K562 (cell line): ENCODE measurements around the gene TTLL10. TPM values are rescaled to one million over a fixed set of nuclear protein-coding genes. Genes with fewer than 3 reads are reported as not detected.

Experiments
- FOXA3 ChIP-seq, 2 experiments: fragments of 450-650 bp in 1 of 2; sonication (generic) in 1 of 2; formaldehyde crosslinking; IDR thresholded peaks in 1 of 2; conservative IDR thresholded peaks in 1 of 2; 2 replicates each; pipeline versions ENCODE4 v1.4.0 to v1.8.0; 2020 to 2022; ENCODE audit warnings: mild to moderate bottlenecking in 2 of 2, missing genetic modification reagents in 1 of 2
- FOXJ2 ChIP-seq: fragments of 200-800 bp; sonication (Bioruptor generic); IDR thresholded peaks from 2 replicates; pipeline ENCODE4 v1.6.1; 2016; ENCODE audit warnings: missing genetic modification characterization, missing compliant biosample characterization
- POLR2G ChIP-seq: fragments of 200-400 bp; formaldehyde crosslinking; IDR thresholded peaks from 2 replicates; pipeline ENCODE4 v1.6.1; 2017; ENCODE audit warnings: low read depth, mild to moderate bottlenecking, antibody characterized with exemption, low read length, moderate library complexity
- STAG1 ChIP-seq: sonication (generic); formaldehyde crosslinking; IDR thresholded peaks from 2 replicates; pipeline ENCODE4 v1.5.0; 2020; ENCODE audit warnings: missing genetic modification reagents, borderline replicate concordance
- ZBTB33 ChIP-seq: sonication (generic); formaldehyde crosslinking; IDR thresholded peaks from 2 replicates; pipeline ENCODE4 v1.8.1; 2023; ENCODE audit warnings: mild to moderate bottlenecking, missing genetic modification reagents
- ZBTB7A ChIP-seq: IDR thresholded peaks from 2 replicates; pipeline ENCODE4 v1.6.1; 2011; ENCODE audit warnings: low read depth, mild to moderate bottlenecking, low read length, moderate library complexity, borderline replicate concordance; ENCODE audit not compliant: control insufficient read depth
- polyA plus RNA-seq, 8 experiments: library from polyadenylated mRNA; depleted of rRNA in 4 of 8; stranded (reverse) in 5 of 8; unstranded in 3 of 8; fragments of >200 nt; fragmentation: Nextera tagmentation in 2 of 8; fragmentation: Illumina TruSeq in 1 of 8; extraction: Ambion mirVana in 2 of 8; extraction: Trizol in 1 of 8; gene quantifications; 2 replicates each; pipeline versions ENCODE4 v1.2.1 to v1.2.3, GENCODE V29; 2011 to 2014; ENCODE audit warnings: inconsistent platforms in 1 of 8, missing spikeins in 1 of 8
- total RNA-seq, 7 experiments: library from RNA; depleted of rRNA in 6 of 7; stranded (reverse); fragments of >200 nt in 6 of 7; fragmentation: Illumina TruSeq in 2 of 7; extraction: Trizol in 2 of 7; gene quantifications; 2 replicates each; pipeline versions ENCODE4 v1.2.1 to v1.2.3, GENCODE V29; 2011 to 2021; ENCODE audit warnings: low replicate concordance in 1 of 7
- TF ChIP-seq, protein P1 (sequence below): sonication (generic); formaldehyde crosslinking; IDR thresholded peaks from 2 replicates; pipeline ENCODE4 v1.9.0; 2022; ENCODE audit warnings: mild to moderate bottlenecking, missing genetic modification reagents

TTLL10 gene
- total and polyA plus RNA-seq, 9 of the 15 experiments (the other 6 are each of a cell fraction or from before 2014, with no cell fraction given) = not detected

GRCh38 chr1:1213345-1214265 lies 39.9 kb downstream of the TTLL10 start, which contains the start of gene TNFRSF4 (continued):
- TF ChIP-seq ZBTB33 (CRISPR knock-in tag) = peak; percentile 78
- TF ChIP-seq ZBTB7A = peak; percentile 5; the same call in 1 of the 2 replicates
- TF ChIP-seq, protein P1, sequence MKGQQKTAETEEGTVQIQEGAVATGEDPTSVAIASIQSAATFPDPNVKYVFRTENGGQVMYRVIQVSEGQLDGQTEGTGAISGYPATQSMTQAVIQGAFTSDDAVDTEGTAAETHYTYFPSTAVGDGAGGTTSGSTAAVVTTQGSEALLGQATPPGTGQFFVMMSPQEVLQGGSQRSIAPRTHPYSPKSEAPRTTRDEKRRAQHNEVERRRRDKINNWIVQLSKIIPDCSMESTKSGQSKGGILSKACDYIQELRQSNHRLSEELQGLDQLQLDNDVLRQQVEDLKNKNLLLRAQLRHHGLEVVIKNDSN (CRISPR knock-in tag) = peak; percentile 75
- TF ChIP-seq POLR2G = 0 out of 2 replicates have a peak, but pooled peaks have one; percentile 26
- no peak for TF ChIP-seq STAG1 (CRISPR knock-in tag)
- no peak for TF ChIP-seq FOXJ2 (tag)
- no peak for TF ChIP-seq FOXA3 (CRISPR knock-in tag; conservative IDR thresholded peaks at IDR 0.05 in 1 of 2, IDR thresholded peaks at IDR 0.05 in 1 of 2)
